GM12891 (cell line): ENCODE measurements around the gene P2RX5.

ENCODE experiments used
- POLR2A ChIP-seq: IDR thresholded peaks from 2 replicates; pipeline ENCODE4 v1.6.1; 2011; ENCODE audit warnings: low read depth, low read length, control low read depth
- POLR2AphosphoS5 ChIP-seq: IDR thresholded peaks from 2 replicates; pipeline ENCODE4 v1.6.1; 2011; ENCODE audit warnings: low read depth, low read length, control low read depth
- SPI1 ChIP-seq: IDR thresholded peaks from 2 replicates; pipeline ENCODE4 v1.6.1; 2011; ENCODE audit warnings: low read depth, low read length, control low read depth

GRCh38 chr17:3630781-3631180 is 65.2 kb downstream of the P2RX5 start:
- TF ChIP-seq POLR2A (no peak), SPI1 (no peak), POLR2AphosphoS5 (no peak)
